Stimulated activated CD8-positive, alpha-beta memory T cell treated with anti-CD3 and anti-CD28 coated beads, Interleukin-4, amount 100 ng/mL, for 24 hours (primary cell): ENCODE data around the gene SAP30L.
A peak's percentile ranks its signal among the peaks of the same experiment; 100 is the strongest.

Experiments used
- DNase-seq: peaks from one replicate; pipeline ENCODE4 v3.0.0-alpha.2; 2020; ENCODE audit warnings: low read depth

SAP30L gene

GRCh38 chr5:154480847-154481246, 35.0 kb downstream of the SAP30L start:
- no peak for DNase-seq

DNA sequence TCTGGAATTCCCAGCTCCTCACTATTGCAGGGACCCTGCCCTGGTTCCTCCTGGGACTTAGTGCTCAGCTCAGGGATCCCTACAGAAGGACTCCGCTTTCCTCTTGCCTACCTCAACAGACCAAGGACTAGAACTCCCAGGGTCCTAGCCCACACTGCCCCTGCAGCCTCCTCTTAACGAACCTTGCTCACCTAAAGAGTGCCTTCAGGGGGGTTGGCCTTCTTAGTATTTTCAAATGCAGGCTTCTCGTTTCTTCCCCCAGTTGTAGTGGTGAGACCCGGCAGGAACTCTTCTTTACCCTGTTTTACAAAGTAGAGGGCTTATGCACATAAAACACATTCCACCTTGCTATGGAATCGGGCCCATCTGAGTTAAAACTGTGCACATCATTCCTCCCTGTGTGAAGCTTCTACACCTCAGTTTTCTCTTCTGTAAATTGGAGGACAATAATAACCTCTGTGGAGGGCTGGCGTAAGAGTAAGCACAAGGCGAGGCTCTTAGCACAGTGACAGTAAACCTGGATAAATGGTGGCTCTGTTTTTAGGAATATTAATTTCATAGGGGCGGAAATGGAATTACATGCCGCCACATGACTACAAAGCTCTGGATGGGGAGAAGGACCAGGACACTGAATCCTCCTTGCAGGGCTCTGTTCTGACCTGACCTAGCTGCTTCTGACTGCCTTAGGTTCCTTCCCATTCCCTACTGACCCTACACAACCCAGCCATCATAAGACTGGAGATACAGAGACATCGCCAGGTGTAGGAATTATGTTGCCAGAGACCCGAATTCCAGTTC, 36.0 kb downstream of the SAP30L start:
- no peak for DNase-seq

DNA sequence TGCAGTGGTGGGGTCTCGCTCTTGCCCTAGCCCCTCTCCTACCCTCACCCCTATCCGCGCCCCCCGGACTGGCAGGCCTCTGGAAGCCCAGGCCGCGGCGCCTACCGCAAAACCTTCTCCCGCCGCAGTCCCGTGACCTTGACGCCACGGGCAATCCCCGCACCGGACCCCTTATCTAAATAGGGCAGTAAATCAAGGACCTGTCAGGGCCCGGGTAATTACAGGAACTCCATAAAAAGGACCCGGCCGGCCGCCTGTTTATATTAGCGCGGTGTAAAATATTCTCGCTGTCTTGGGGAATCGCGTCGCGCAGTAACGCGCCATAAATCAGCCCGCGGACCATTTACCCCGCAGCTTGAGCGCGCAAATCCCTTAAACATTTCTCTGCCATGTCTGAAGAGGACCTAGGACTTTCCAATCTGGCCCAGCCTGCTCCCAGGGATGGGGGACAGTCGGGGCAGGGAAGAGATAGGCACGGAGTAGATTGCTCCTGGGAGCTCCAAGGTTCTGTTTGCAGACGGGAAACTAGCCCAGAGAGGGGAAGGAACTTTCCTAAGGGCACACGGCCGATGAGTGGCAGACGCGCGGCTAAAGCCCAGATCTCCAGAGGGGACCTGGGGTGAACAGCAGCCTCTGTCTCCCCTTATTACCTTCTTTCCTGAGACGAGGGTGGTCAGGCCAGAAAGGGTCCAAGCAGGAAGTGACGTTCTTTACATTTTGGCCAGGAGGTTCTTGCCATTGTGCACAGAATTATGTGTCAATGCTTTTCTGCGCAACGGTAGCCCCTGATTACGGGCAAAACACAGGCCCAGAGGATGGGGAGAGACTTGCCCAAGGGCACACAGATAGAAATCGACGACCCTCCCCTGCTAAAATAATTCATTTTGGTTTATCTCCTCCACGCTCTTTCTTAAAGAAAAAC, 37.0 kb downstream of the SAP30L start:
- no peak for DNase-seq

GRCh38 chr5:154483654-154484392, 38.0 kb downstream of the SAP30L start:
- DNase-seq = no peak

- no peak for DNase-seq
Observed at GRCh38 chr5:154484393-154485095, 38.7 kb downstream of the SAP30L start.

DNA sequence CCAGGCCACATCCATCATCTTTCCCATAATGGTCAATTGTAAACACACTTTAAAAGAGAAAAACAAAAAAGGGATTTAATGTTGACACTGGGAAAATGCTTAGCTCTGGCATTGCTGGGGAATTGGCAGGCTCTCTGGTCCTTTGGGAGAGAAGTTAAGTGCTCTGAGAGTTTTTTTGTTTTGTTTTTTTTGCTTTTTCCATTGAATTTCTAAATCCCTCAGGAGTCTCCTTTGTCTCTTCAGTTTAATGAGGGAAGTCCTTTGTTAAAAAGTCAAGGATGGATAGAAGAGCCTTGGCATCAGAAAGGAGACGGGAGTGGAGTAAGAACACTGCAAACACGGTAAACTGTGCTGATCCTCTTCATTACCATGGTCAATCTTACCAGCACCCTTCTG, 39.3 kb downstream of the SAP30L start:
- DNase-seq = no peak

GRCh38 chr5:154485850-154486426, 40.1 kb downstream of the SAP30L start:
- DNase-seq = no peak

DNA sequence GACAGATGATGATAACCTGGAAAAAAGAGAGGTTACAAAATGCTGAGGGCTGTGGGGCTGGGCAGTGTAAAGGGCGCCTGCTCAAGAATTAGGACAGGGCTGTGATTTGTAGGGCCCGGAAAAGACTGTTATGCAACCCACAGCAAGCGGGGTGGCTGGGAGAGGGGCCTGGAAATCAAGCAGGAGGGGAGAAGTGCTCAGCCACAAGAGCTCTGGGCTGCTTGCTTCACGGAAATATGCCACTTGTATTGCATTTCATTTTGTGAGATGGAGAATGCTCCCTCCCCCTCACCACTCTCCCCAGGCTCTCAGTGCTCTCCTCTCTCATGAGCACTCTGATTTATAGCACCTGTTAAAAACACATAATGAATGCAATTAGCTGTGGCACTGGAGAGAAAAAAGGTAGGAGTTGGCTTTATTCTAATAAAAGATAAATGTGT, 40.6 kb downstream of the SAP30L start:
- DNase-seq = no peak

- DNase-seq = peak; percentile 23
Observed at GRCh38 chr5:154487541-154487940, 41.7 kb downstream of the SAP30L start.

DNA sequence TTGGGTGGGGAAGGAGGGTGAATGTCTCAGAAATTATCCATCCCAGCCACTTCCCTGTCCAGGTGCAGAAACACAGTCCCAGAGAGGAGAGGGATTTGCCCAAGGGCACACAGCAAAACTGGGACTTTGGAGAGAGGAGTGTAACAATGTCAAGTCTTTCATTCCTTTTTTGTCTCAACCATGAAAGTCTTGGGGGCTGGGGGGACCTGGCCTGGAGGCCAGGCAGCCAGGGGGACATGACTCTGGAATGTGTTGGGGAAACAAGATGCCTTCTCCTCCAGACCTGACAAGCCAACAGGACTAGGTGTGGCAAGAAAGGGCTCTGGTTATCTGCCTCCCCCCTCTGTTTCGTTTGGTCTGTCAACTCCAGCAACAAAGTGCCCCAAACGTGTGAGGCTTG, 46.1 kb downstream of the SAP30L start:
- DNase-seq = no peak

- DNase-seq = no peak
Observed at GRCh38 chr5:154493274-154493673, 47.5 kb downstream of the SAP30L start.

- DNase-seq = no peak
Observed at GRCh38 chr5:154494036-154494435, 48.2 kb downstream of the SAP30L start.

- DNase-seq = no peak
Observed at GRCh38 chr5:154498591-154498990, 52.8 kb downstream of the SAP30L start.

DNA sequence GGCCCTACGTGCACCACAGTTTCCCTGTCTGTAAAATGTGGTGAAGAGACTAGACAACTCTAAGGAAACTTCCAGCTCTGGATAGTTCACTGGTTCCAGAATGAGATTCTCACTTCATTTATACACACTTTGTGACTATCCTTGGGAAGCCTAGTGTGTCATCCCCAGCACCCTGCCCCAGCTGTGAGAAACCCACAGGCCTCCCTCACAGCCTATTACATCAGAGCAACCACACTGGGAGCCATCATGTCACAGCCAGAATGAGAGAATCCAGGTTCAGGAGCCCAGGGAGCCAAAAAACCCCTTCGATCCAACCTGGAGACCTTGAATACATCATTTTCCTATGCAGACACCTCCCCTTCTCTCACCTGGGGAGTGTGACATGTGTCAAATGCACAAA, 53.2 kb downstream of the SAP30L start:
- no peak for DNase-seq

GRCh38 chr5:154501566-154501965, 55.8 kb downstream of the SAP30L start:
- DNase-seq = no peak

- no peak for DNase-seq
Observed at GRCh38 chr5:154502180-154502579, 56.4 kb downstream of the SAP30L start.

- no peak for DNase-seq
Observed at GRCh38 chr5:154503698-154504039, 57.9 kb downstream of the SAP30L start.

GRCh38 chr5:154505567-154505966, 59.8 kb downstream of the SAP30L start:
- DNase-seq = no peak

- no peak for DNase-seq
Observed at GRCh38 chr5:154506049-154506715, 60.4 kb downstream of the SAP30L start.

DNA sequence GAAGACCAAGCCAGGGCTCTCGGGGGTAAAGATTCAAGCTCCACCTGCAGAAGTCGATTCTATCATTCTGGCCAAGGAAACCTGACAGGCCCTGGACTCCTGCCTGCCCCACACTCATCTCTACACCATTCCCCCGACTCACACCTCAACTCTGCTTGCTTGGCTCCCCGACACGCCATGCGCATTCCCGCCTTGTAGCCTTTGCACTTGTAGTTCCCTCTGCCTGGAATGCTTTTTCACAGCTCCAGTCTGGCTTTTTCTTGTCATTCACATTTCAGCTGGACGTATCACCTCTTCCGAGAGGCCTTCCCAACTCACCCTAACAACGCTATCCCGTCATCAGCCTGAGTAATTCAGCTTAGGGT, 60.9 kb downstream of the SAP30L start:
- DNase-seq = no peak

GRCh38 chr5:154508114-154508513, 62.3 kb downstream of the SAP30L start:
- no peak for DNase-seq
